ENCODE data around the gene FARP2. TPM values are rescaled to one million over a fixed set of nuclear protein-coding genes. Genes with fewer than 3 reads are reported as not detected.
A peak's percentile ranks its signal among the peaks of the same experiment; 100 is the strongest.

FARP2 gene
- total RNA-seq, 1 donor = 41.3 TPM

GRCh38 chr2:241359481-241360045, 3.5 kb downstream of the FARP2 start:
- no peak overlapping the region for H3K4me2 ChIP-seq (ENCODE audit: insufficient read depth, low read length)
- no peaks in the 10 kb centered on the region for H3K27me3 ChIP-seq (ENCODE audit: insufficient read depth, low read length)
- peaks cover 5% of the 10 kb centered on the region for H3K36me3 ChIP-seq (ENCODE audit: insufficient read depth, low read length)
- peak; percentile 58 for DNase-seq (ENCODE audit: insufficient read length, low spot score, missing footprints)
- H3K79me2 ChIP-seq (ENCODE audit: insufficient read depth, low read length) = peaks cover 76% of the 10 kb centered on the region
- no peaks in the 10 kb centered on the region for H3K9me3 ChIP-seq (ENCODE audit: low read depth, low read length)
- no peak for TF ChIP-seq CTCF (IDR thresholded peaks at IDR 0.05; ENCODE audit: extremely low read depth, low read depth, low read length)
- H3K4me1 ChIP-seq (ENCODE audit: insufficient read depth, low read length) = peaks cover 32% of the 10 kb centered on the region
- no peak overlapping the region for H2AFZ ChIP-seq (ENCODE audit: low read length)
- H3K4me3 ChIP-seq (ENCODE audit: insufficient read depth, low read length) = no peak overlapping the region
- no peak overlapping the region for H3K27ac ChIP-seq (ENCODE audit: low read depth, low read length)
- H4K20me1 ChIP-seq (ENCODE audit: insufficient read depth, low read length) = peaks cover 26% of the 10 kb centered on the region

- Histone ChIP-seq H3K79me2 (ENCODE audit: insufficient read depth, low read length) (peaks cover 89% of the 10 kb centered on the region), H3K4me2 (ENCODE audit: insufficient read depth, low read length) (peak overlapping the region; percentile 78), H3K27me3 (ENCODE audit: insufficient read depth, low read length) (no peaks in the 10 kb centered on the region), H2AFZ (ENCODE audit: low read length) (no peak overlapping the region), H3K4me1 (ENCODE audit: insufficient read depth, low read length) (peaks cover 18% of the 10 kb centered on the region), H3K27ac (ENCODE audit: low read depth, low read length) (peak overlapping the region; percentile 21), H3K4me3 (ENCODE audit: insufficient read depth, low read length) (peak overlapping the region; percentile 42), H3K9me3 (ENCODE audit: low read depth, low read length) (no peaks in the 10 kb centered on the region), H4K20me1 (ENCODE audit: insufficient read depth, low read length) (peaks cover 16% of the 10 kb centered on the region), H3K36me3 (ENCODE audit: insufficient read depth, low read length) (no peaks in the 10 kb centered on the region)
- no peak for DNase-seq (ENCODE audit: insufficient read length, low spot score, missing footprints)
- TF ChIP-seq CTCF (IDR thresholded peaks at IDR 0.05; ENCODE audit: extremely low read depth, low read depth, low read length) = no peak
These were observed 7.3 kb downstream of the FARP2 start for GRCh38 chr2:241363426-241363825.

GRCh38 chr2:241364781-241365180, 8.7 kb downstream of the FARP2 start:
- Histone ChIP-seq H4K20me1 (ENCODE audit: insufficient read depth, low read length) (peaks cover 14% of the 10 kb centered on the region), H3K27ac (ENCODE audit: low read depth, low read length) (no peak overlapping the region), H3K4me2 (ENCODE audit: insufficient read depth, low read length) (no peak overlapping the region), H2AFZ (ENCODE audit: low read length) (no peak overlapping the region), H3K79me2 (ENCODE audit: insufficient read depth, low read length) (peaks cover 87% of the 10 kb centered on the region), H3K4me1 (ENCODE audit: insufficient read depth, low read length) (peaks cover 15% of the 10 kb centered on the region), H3K27me3 (ENCODE audit: insufficient read depth, low read length) (no peaks in the 10 kb centered on the region), H3K4me3 (ENCODE audit: insufficient read depth, low read length) (no peak overlapping the region), H3K9me3 (ENCODE audit: low read depth, low read length) (no peaks in the 10 kb centered on the region), H3K36me3 (ENCODE audit: insufficient read depth, low read length) (no peaks in the 10 kb centered on the region)
- no peak for TF ChIP-seq CTCF (IDR thresholded peaks at IDR 0.05; ENCODE audit: extremely low read depth, low read depth, low read length)
- DNase-seq (ENCODE audit: insufficient read length, low spot score, missing footprints) = no peak

- Histone ChIP-seq H4K20me1 (ENCODE audit: insufficient read depth, low read length) (peaks cover 10% of the 10 kb centered on the region), H3K4me1 (ENCODE audit: insufficient read depth, low read length) (peaks cover 9% of the 10 kb centered on the region), H3K36me3 (ENCODE audit: insufficient read depth, low read length) (no peaks in the 10 kb centered on the region), H3K27me3 (ENCODE audit: insufficient read depth, low read length) (no peaks in the 10 kb centered on the region), H3K4me3 (ENCODE audit: insufficient read depth, low read length) (no peak overlapping the region), H2AFZ (ENCODE audit: low read length) (no peak overlapping the region), H3K9me3 (ENCODE audit: low read depth, low read length) (no peaks in the 10 kb centered on the region), H3K27ac (ENCODE audit: low read depth, low read length) (no peak overlapping the region), H3K79me2 (ENCODE audit: insufficient read depth, low read length) (peaks cover 86% of the 10 kb centered on the region), H3K4me2 (ENCODE audit: insufficient read depth, low read length) (no peak overlapping the region)
- no peak for TF ChIP-seq CTCF (IDR thresholded peaks at IDR 0.05; ENCODE audit: extremely low read depth, low read depth, low read length)
- no peak for DNase-seq (ENCODE audit: insufficient read length, low spot score, missing footprints)
These were observed 10.6 kb downstream of the FARP2 start for GRCh38 chr2:241366678-241367077.
